H1 (cell line): ENCODE results near the gene COLEC11. TPM values are rescaled to one million over a fixed set of nuclear protein-coding genes. Genes with fewer than 3 reads are reported as not detected.

Source experiments
- BCL11A ChIP-seq, 2 experiments: IDR thresholded peaks; one replicate each; pipeline ENCODE4 v1.6.1; 2011; ENCODE audit warnings: low read depth in 2 of 2, low read length in 2 of 2, mild to moderate bottlenecking in 2 of 2
- BRCA1 ChIP-seq: IDR thresholded peaks from 2 replicates; pipeline ENCODE4 v1.6.1; 2012; ENCODE audit warnings: low read depth, low read length, improper control_type of control experiment
- CBX5 ChIP-seq: fragments of 300-800, 300-1000 bp; sonication (generic); IDR thresholded peaks from 2 replicates; pipeline ENCODE4 v1.7.1; 2016; ENCODE audit warnings: antibody characterized with exemption, low read length, low read depth
- CBX8 ChIP-seq: fragments of 300-800, 300-1000 bp; sonication (generic); IDR thresholded peaks from 2 replicates; pipeline ENCODE4 v1.7.1; 2016; ENCODE audit warnings: low read depth, low read length, borderline replicate concordance
- CHD2 ChIP-seq: IDR thresholded peaks from 2 replicates; pipeline ENCODE4 v1.6.1; 2012; ENCODE audit warnings: low read length, improper control_type of control experiment
- CREB1 ChIP-seq: IDR thresholded peaks from 2 replicates; pipeline ENCODE4 v1.6.1; 2012; ENCODE audit warnings: inconsistent platforms
- E2F6 ChIP-seq: IDR thresholded peaks from 2 replicates; pipeline ENCODE4 v1.6.1; 2012; ENCODE audit warnings: inconsistent platforms
- EGR1 ChIP-seq: IDR thresholded peaks from 2 replicates; pipeline ENCODE4 v1.6.1; 2011; ENCODE audit warnings: low read depth, low read length, borderline replicate concordance
- GTF2F1 ChIP-seq: IDR thresholded peaks from 2 replicates; pipeline ENCODE4 v1.6.1; 2012; ENCODE audit warnings: low read depth, low read length, improper control_type of control experiment, borderline replicate concordance
- KDM1A ChIP-seq: fragments of 200-600, 300-600 bp; sonication (generic); IDR thresholded peaks from 2 replicates; pipeline ENCODE4 v1.7.1; 2016; ENCODE audit warnings: mild to moderate bottlenecking, low read length, borderline replicate concordance
- MAX ChIP-seq: IDR thresholded peaks from 2 replicates; pipeline ENCODE4 v1.6.1; 2012; ENCODE audit warnings: inconsistent platforms
- PHF8 ChIP-seq: fragments of 200-600 bp; sonication (generic); conservative IDR thresholded peaks from 2 replicates; pipeline ENCODE4 v1.7.1; 2012; ENCODE audit warnings: low read depth, mild to moderate bottlenecking, inconsistent platforms, low read length, moderate library complexity
- POLR2A ChIP-seq, 2 experiments: IDR thresholded peaks; 1 replicate in 1 of 2; 2 replicates in 1 of 2; pipeline ENCODE4 v1.6.1; 2011; ENCODE audit warnings: low read depth in 2 of 2, low read length in 2 of 2, mild to moderate bottlenecking in 2 of 2; ENCODE audit errors: control extremely low read depth in 1 of 2
- POU5F1 ChIP-seq: IDR thresholded peaks from 2 replicates; pipeline ENCODE4 v1.6.1; 2011; ENCODE audit warnings: low read depth, mild to moderate bottlenecking, low read length, moderate library complexity
- RXRA ChIP-seq: IDR thresholded peaks from 2 replicates; pipeline ENCODE4 v1.6.1; 2011; ENCODE audit warnings: low read depth, mild to moderate bottlenecking, low read length, moderate library complexity; ENCODE audit not compliant: insufficient read depth
- SIN3A ChIP-seq, 2 experiments: IDR thresholded peaks in 1 of 2; conservative IDR thresholded peaks in 1 of 2; 2 replicates each; pipeline ENCODE4 v1.6.1; 2011 to 2012; ENCODE audit warnings: low read length in 2 of 2, improper control_type of control experiment in 1 of 2, low read depth in 1 of 2, mild to moderate bottlenecking in 1 of 2
- SRF ChIP-seq: IDR thresholded peaks from 2 replicates; pipeline ENCODE4 v1.6.1; 2011; ENCODE audit warnings: mild to moderate bottlenecking, low read depth, low read length, moderate library complexity
- TAF1 ChIP-seq: IDR thresholded peaks from 2 replicates; pipeline ENCODE4 v1.6.1; 2011; ENCODE audit warnings: mild to moderate bottlenecking, low read depth, low read length
- TBP ChIP-seq: IDR thresholded peaks from 2 replicates; pipeline ENCODE4 v1.6.1; 2011; ENCODE audit warnings: low read depth, low read length, improper control_type of control experiment
- TCF12 ChIP-seq: IDR thresholded peaks from 2 replicates; pipeline ENCODE4 v1.6.1; 2011; ENCODE audit warnings: low read depth, mild to moderate bottlenecking, low read length
- YY1 ChIP-seq: IDR thresholded peaks from 2 replicates; pipeline ENCODE4 v1.6.1; 2011; ENCODE audit warnings: low read depth, mild to moderate bottlenecking, low read length
- polyA plus RNA-seq, 7 experiments: library from polyadenylated mRNA; depleted of rRNA in 3 of 7; stranded (reverse) in 5 of 7; unstranded in 2 of 7; fragments of >200 nt in 5 of 7; fragments of 200-250 nt in 2 of 7; gene quantifications; 1 replicate in 5 of 7; 2 replicates in 1 of 7; 4 replicates in 1 of 7; pipeline versions ENCODE4 v1.2.1 to v1.2.3, GENCODE V29; 2011 to 2013; ENCODE audit warnings: missing spikeins in 2 of 7, mixed read lengths in 2 of 7
- total RNA-seq: library from RNA; stranded (reverse); fragmentation: NEBNext Ultra II Directional; extraction: Animal tissue kit (Norgen Biotek cat#: 25700); gene quantifications from 2 replicates; pipeline ENCODE4 v1.2.1, GENCODE V29; 2021
- TF ChIP-seq, protein P1 (sequence below): IDR thresholded peaks from 2 replicates; pipeline ENCODE4 v1.6.1; 2012; ENCODE audit warnings: low read length, inconsistent platforms

Gene COLEC11
- total and polyA plus RNA-seq, 2 of the 8 experiments (the other 6 are each of a cell fraction or from before 2014, with no cell fraction given): 0.47 to 0.80 TPM

GRCh38 chr2:3651691-3652648, 57.1 kb downstream of the COLEC11 start (continued):
- TF ChIP-seq KDM1A (peak; percentile 81; the same call in 1 of the 2 replicates), POLR2A (IDR thresholded peaks at IDR 0.05; ENCODE audit: control extremely low read depth in 1 of 2, low read depth in 2 of 2, low read length in 2 of 2) (peak in 1 of 2 experiments; percentile 74; a peak in 1 of 3 replicates), CBX5 (no peak), CREB1 (no peak), TAF1 (peak; percentile 65; the same call in 1 of the 2 replicates), POU5F1 (no peak), E2F6 (peak; percentile 94), MAX (peak; percentile 72), PHF8 (peak; percentile 62), EGR1 (no peak), BCL11A (IDR thresholded peaks at IDR 0.05; ENCODE audit: low read depth in 2 of 2, low read length in 2 of 2) (no peak), SIN3A (conservative IDR thresholded peaks at IDR 0.05 in 1 of 2, IDR thresholded peaks at IDR 0.05 in 1 of 2; ENCODE audit: low read depth in 1 of 2, low read length in 2 of 2) (peak in 1 of 2 experiments; percentile 56; a peak in 2 of 4 replicates), CHD2 (peak; percentile 74), GTF2F1 (no peak), CBX8 (no peak), BRCA1 (peak; percentile 17; the same call in 1 of the 2 replicates), TBP (0 out of 2 replicates have a peak, but pooled peaks have one; percentile 5), SRF (no peak), RXRA (no peak), YY1 (peak; percentile 87), TCF12 (peak; percentile 60; the same call in 1 of the 2 replicates)
- TF ChIP-seq, protein P1, sequence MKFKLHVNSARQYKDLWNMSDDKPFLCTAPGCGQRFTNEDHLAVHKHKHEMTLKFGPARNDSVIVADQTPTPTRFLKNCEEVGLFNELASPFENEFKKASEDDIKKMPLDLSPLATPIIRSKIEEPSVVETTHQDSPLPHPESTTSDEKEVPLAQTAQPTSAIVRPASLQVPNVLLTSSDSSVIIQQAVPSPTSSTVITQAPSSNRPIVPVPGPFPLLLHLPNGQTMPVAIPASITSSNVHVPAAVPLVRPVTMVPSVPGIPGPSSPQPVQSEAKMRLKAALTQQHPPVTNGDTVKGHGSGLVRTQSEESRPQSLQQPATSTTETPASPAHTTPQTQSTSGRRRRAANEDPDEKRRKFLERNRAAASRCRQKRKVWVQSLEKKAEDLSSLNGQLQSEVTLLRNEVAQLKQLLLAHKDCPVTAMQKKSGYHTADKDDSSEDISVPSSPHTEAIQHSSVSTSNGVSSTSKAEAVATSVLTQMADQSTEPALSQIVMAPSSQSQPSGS: no peak
- TF ChIP-seq, all 59 proteins: peak for 17
